GM18858 (cell line): ENCODE results near the gene KRR1.
"Not testable (repeated sequence)": the region's sequence is repeated elsewhere in the genome, so short reads cannot be mapped to it uniquely, and the experiment has no call there.

ENCODE experiments used
- ATAC-seq: cut with Tn5 transposase; IDR thresholded peaks from one replicate; pipeline ENCODE4 v1.9.1; 2021; ENCODE audit not compliant: unreplicated experiment

Gene KRR1

DNA sequence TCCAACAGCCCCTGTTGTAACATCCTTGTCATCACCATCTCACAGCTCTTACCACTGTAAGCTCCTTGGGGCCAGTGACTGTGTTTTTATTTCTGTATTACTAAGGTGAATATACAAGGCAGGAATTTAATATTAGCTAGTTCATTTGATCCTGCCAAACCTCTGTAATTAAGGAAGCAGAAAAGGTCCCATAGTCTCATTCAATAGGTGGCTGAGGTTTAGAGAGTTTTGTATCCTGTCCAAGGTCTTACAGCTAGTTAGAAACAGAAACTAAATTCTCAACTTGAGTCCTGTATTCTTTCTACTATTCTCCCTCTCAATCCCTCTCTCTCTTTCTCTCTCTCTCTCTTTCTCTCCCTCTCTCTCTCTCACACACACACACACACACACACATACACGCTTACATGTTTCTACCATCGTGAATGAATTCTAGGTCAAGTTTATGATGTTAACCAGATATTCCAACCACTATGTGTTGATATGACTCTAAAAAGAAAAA lies 31.4 kb downstream of the KRR1 start:
- peak; percentile 28 for ATAC-seq

DNA sequence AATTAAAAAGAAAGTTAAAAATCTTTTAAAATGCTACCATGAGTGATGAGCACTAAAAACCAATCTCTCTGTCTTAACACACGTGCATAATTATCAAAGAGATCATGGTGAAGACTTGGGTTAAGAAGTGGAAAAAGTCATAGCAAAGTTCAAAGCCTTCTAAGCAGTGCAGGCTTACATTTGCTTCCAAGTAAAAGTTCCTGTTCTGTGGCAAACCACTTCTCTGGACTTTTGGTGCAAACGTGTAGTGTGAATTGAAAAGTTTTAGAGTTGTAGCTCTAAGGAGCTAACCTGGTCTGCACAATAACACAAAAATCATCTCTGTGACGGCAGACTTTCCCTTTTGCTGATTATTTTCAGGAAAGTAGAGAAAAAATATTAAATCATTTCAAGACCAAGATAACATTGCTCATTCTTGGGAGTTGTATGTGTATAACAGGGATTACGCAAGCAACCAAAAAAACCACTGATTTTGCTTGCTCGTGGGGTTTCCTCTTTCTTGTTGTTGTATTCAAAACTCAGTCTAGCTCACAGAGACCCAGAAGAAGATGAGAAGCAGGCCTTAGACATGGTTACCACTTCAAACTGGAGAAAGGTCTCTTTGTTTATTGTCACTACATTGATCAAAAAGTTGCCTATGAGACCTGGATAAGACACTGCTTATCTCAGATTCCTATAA lies 33.2 kb downstream of the KRR1 start:
- ATAC-seq = peak; percentile 18

DNA sequence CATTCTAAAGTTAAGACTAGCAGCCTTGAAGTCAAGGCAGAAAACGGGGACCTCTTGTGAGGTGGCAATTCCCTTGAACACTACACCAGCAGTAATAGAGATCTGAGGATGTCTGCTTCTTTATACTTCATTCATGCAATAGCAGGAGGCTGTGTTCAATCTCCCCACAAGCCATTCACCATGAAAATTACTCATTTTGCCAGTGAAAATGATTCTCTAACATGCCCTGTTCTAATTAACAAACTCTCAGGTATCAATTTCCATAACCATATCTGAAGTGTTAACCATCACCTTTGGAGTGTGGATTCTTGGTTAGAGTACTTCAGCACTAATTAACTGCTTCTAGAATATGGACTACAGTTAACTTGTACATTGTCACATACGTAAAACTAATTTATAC lies 34.3 kb downstream of the KRR1 start:
- no peak for ATAC-seq

DNA sequence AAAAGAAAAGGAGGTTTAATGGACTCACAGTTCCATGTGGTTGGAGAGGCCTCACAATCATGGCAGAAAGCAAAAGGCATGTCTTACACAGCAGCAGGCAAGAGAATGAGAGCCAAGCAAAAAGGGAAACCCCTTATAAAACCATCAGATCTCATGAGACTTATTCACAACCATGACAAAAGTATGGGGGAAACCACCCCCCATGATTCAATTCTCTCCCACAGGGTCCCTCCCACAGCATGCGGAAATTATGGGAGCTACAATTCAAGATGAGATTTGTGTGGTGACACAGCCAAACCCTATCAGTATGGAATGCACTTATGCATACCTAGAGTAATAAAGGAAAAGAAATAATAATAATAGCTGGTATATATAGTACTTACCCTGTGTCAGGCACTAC lies 35.3 kb downstream of the KRR1 start:
- ATAC-seq = no peak

DNA sequence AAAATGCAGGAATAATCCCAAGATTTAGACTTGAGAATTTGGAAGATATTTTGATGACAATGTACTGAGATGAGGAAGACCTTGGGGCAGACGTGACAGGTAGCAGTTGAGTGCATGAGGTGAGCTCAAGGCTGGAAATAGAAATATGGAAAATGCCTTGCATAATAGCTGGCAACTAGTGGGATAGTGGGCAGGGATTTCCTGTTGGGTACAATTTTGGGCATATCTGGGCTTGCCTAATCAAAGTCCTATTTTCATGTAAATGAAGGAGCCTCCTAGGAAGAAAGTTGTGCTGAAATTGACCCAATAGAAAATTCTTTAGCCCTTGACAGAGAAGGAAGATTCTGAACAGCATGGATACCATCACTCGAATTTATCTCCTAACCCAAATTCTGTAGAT lies 37.3 kb downstream of the KRR1 start:
- no peak for ATAC-seq

DNA sequence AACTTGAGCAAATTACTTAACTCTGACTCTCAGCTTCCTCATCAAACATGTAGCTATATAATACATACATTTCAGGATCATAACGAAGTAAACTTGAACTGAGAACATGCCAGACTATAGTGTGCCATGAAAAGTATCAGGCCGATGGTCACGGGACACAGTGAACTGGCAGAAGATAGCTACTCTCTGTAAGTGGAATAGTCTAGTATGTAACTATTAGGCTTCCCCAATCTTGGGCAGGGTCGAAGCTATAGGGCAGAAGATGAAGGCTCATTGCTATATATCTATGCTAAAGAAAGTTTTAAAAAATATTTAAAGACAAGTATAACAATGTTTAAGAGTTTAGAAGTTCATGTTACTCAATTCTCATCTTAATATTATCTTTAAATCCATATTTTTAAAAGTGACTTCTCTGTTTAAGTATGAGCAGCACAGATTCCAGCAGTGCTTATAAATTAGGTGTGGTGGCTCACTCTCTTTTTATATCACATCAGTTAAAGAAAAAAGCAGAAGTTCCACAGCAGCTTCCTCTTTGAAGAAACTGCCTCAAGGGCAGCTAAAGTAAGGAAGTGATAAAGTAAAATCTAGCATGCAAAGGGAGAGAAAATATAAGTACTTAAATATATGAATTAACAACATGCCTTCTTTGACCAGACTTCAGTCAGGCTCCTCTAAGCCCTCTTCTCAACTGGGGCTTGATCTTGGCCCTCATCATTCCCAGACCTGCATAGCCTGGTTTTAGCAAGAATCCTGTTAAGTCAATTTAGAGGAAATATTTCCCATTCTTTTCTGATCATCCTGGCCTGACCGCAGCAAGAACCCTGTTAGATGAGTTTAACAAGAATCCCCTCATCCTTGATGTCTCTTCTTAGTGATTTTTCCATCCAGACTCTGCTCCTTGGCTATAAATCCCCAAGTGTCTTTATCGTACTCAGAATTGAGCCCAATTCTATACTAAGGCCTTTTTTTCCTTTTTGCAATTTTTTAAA lies 39.2 kb downstream of the KRR1 start:
- peak; percentile 76 for ATAC-seq

DNA sequence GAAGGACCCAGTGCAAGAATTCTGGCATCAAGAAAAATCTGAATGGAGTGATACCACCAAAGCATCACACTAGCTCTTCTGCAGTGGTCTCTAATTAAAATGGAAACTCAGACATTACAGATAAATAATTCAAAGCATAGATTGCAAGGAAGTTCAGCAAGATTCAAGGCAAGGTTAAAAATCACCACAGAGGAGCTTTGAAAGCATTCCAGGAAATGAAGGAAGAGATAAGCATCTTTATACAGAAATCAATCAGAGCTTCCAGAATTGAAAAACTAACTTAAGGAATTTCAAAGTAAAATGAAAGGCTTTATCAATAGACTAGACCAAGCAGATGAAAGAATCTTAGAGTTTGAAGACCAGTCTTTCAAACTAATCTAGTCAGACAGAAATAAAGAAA lies 51.2 kb downstream of the KRR1 start:
- no peak for ATAC-seq

DNA sequence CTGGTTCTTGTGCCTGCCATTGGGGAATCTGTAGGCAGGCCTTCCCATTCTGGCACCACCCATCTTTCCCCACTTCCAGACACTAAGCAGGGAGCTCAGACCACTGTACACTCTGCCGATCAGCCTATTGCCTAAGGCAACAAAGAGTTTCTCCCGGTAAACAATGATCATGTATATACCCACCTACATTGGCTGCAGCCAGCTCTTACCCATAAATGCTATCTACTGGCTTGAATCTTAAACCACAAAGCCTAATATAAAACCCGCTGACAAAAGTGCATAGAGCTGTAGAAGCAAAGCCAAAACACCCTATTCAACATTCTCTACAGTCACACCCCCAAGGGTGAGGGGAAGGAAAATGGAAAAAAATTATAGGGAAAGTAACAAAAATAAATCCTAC lies 51.7 kb downstream of the KRR1 start:
- no peak for ATAC-seq

DNA sequence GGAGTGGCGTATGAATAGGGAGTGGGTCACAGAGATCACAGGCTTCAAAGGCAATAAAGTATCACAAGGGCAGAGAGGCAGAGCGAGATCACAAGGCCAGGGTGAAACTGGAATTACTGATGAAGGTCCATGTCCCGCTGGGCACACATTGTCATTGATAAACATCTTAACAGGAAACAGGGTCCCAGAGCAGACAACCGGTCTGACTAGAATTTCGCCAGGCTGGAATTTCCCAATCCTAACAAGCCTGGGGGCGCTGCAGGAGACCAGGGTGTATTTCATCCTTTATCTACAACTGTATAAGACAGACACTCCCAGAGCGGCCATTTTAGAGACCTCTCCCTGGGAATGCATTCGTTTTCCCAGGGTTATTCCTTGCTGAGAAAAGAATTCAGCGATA lies 53.5 kb downstream of the KRR1 start:
- not testable (repeated sequence) for ATAC-seq

DNA sequence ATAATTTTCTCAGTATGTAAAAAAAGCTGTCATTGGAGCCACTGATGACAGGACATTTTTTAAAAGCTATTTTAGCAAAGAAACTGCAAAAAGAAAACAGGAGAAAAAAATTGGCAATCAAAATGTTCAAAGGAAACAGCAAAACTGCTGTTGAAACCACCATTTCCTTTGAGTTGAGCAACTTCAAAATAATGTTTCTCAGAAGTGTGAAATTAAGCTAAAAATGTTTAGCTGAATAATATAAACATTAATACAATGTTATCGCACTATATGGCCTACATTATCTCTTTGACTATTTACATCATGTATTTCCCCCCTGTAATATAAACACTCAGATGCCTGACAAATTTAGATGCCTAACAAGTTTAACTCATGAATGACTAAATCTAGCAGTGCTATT lies 54.2 kb downstream of the KRR1 start:
- no peak for ATAC-seq

DNA sequence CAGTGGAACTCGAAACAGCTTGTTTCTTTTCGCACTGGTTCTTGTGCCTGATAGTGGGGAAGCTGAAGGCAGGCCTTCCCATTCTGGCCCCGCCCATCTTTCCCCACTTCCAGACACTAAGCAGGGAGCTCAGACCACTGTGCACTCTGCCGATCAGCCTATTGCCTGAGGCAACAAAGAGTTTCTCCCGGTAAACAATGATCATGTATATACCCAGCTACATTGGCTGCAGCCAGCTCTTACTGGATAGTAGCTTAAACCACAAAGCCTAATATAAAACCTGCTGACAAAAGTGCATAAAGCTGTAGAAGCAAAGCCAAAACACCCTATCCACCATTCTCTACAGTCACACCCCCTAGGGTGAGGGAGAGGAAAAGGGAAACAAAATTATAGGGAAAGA lies 55.6 kb downstream of the KRR1 start:
- ATAC-seq = no peak

DNA sequence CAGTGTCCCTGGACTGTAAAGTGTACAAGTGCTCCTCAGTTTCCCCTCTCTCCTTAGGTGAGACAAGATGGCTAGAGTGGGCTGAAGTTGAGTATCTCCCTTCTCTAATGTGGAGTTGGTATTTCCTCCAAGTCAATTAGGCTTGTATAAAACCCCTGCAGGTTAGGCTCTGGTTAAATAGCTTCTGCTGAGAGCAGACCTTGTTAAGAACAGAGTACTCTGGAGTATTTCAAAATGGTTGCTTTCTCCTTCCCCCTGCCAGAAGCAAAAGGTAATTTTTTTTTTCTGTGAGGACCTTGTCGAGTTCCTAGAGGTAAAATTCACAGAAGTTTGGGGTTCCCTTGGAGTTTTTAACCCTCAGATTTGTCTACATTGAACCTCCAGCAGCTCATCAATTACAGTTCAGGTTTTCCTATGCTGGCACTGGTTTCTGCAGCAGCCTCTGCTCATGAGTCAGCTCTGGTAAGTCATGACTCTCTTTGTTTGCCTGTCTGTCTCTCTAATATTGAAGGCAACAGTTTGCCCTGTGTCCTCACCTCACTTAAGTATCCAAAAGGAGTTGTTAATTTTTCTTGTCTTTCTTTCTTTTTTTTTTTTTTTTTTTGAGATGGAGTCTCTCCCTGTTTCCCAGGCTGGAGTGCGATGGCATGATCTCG lies 58.6 kb downstream of the KRR1 start:
- ATAC-seq = no peak

DNA sequence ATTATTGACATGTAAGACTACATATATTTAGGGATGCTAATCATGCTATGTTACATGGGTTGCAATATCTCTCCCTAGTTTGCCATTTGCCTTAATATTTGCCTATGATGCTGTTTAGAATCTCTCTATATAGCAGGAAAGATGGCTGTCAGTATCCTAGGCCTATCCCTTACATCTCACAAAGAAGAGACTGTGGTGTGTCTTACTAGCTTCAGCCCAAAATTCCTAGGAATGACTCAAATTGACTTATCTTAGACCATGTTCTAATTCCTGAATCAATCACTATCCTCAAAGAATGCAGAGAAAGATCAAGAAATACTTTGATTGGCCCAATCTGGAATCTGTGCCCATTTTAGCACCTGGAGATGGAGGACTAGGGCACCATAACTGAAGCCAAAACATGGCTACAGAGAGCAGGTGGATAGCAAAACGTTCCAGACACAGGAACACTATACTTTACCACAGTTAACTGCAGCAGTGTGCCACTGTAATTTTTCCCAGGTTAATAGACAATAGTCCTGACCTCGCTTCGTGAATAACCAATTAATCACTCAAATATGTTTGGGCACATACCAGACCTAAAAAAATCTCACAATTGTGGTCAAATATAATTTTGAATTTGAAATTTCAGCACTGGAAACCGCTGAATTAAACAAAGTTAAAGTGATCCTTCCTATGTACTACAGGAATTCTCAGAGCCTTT lies 63.6 kb downstream of the KRR1 start:
- ATAC-seq = no peak

DNA sequence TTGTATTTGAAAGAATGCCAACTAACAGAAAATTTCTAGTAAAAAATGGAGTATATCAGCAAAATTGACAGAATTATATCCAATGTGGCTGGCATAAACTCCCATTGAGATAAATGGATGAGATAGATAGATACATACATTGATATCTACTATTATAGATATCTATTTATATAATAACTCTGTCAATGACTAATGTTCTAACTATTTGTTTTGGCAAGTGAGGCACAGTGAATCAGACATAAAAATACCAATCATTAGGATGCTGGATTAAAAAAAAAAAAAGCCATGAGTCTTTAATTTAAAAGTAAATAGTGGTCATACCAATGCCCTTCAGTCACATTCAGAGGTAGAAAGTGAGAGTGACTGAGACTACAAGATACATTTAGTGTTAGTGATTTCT lies 64.6 kb downstream of the KRR1 start:
- ATAC-seq = no peak

DNA sequence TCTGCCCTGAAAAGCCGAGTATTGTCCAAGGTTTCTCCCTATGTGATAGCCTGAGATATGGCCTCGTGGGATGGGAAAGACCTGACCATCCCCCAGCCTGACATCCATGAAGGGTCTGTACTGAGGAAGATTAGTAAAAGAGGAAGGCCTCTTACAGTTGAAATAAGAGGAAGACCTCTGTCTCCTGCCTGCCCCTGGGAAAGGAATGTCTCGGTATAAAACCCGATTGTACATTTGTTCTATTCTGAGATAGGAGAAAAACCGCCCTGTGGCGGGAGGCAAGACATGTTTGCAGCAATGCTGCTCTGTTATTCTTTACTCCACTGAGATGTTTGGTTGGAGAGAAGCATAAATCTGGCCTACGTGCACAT lies 66.3 kb downstream of the KRR1 start:
- not testable (repeated sequence) for ATAC-seq

DNA sequence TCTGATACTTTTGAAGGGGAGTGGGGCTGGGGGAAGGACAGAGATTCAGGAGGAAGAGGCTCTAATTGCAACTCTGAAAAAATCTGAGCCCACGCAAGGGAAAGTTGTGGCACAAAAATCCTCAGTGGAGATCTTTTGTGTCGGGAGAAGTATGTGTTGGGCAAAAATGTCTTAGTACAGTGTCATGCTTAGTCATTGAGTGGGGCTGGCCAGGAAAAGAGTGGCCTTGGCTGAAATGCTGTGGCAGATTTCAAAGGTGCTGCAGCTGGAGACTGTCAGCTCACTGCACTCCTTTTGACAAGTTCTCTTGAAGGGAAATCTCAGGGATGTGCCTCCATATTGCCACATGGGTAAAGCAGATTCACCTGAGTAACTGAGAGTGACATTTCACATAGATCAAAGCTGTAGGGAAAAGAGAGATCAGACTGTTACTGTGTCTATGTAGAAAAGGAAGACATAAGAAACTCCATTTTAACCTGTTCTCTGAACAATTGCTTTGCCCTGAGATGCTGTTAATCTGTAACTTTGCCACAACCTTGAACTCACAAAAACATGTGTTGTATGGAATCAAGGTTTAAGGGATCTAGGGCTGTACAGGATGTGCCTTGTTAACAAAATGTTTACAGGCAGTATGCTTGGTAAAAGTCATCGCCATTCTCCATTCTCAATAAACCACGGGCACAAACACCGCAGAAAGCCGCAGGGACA lies 66.8 kb downstream of the KRR1 start:
- ATAC-seq = no peak

DNA sequence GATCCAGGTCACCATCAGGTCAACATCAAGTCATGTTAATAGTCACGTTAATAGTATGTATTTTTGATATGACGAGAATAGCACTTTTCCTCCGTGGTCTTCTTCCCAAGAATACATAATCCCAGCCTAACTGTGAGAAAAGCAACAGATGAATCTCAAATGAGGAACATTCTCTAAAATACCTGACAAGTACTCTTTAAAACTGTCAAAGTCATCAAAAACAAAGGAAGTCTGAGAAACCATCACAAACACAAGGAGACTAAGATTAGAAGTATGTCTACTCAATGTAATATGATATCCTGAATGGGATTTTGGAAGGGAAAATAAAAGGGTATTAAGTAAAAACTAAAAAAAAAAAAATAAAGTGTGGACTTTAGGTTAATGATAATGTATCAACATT lies 67.7 kb downstream of the KRR1 start:
- ATAC-seq = no peak

DNA sequence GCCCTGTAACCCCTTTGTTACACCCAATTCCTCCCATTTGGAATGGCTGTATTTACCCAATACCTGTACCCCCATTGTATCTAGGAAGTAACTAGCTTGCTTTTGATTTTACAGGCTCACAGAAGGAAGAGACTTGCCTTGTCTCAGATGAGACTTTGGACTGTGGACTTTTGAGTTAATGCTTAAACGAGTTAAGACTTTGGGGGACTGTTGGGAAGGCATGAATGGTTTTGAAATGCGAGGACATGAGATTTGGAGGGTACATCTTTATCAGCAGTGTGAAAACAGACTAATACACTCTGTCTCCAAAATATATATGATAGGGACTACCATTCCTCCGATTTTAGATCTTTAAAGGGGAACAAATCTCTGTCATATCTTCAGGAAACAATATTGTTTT lies 69.0 kb downstream of the KRR1 start:
- ATAC-seq = not testable (repeated sequence)

DNA sequence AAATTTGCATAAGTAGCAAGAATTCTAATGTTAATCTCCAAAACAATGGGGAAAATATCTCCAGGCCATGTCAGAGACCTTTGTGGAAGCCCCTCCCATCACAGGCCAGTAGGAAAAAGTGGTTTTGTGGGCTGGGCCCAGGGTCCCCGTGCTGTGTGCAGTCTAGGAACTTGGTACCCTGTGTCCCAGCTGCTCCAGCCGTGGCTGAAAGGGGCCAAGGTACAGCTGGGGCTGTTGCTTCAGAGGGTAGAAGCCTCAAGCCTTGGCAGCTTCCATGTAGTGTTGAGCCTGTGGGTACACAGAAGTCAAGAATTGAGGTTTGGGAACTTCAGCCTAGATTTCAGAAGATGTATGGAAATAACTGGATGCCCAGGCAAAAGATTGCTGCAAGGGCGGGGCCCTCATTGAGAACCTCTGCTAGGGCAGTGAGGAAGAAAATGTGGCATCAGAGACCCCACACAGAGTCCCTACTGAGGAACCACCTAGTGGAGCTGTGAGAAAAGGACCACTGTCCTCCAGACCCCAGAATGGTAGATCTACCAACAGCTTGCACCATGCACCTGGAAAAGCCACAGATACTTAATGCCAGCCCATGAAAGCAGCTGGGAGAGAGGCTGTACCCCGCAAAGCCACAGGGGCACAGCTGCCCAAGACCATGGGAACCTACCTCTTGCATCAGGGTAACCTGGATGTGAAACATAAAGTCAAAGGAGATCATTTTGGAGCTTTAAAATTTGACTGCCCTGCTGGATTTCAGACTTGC lies 69.5 kb downstream of the KRR1 start:
- not testable (repeated sequence) for ATAC-seq
